Kidney epithelial cell (primary cell): ENCODE measurements around the gene MICB. TPM values are rescaled to one million over a fixed set of nuclear protein-coding genes. Genes with fewer than 3 reads are reported as not detected.

ENCODE experiments used
- DNase-seq: peaks from one replicate; pipeline ENCODE4 v3.0.0-alpha.2; 2010; ENCODE audit warnings: low read depth
- H3K27me3 ChIP-seq: 2 replicates; pipeline ENCODE4 v1.6.0; 2011; ENCODE audit warnings: low read length; ENCODE audit not compliant: control insufficient read depth, insufficient read depth
- H3K36me3 ChIP-seq: 2 replicates; pipeline ENCODE4 v1.5.1; 2011; ENCODE audit warnings: low read length; ENCODE audit not compliant: control insufficient read depth, insufficient read depth
- H3K4me3 ChIP-seq: 2 replicates; pipeline ENCODE4 v1.5.1; 2011; ENCODE audit warnings: low read depth, mild to moderate bottlenecking, control low read depth, low read length
- total RNA-seq: library from RNA; depleted of rRNA; stranded (reverse); fragments of >200 nt; gene quantifications from 2 replicates; pipeline ENCODE4 v1.2.3, GENCODE V29; 2015
- TF ChIP-seq, protein P1 (sequence below): IDR thresholded peaks from 2 replicates; pipeline ENCODE4 v1.5.1; 2011; ENCODE audit warnings: mild to moderate bottlenecking, moderate library complexity, low read length, control low read depth, inconsistent platforms; ENCODE audit not compliant: insufficient read depth, poor library complexity, severe bottlenecking

MICB gene
- total RNA-seq, 1 donor from 2014 or later, result 8.1 TPM

DNA sequence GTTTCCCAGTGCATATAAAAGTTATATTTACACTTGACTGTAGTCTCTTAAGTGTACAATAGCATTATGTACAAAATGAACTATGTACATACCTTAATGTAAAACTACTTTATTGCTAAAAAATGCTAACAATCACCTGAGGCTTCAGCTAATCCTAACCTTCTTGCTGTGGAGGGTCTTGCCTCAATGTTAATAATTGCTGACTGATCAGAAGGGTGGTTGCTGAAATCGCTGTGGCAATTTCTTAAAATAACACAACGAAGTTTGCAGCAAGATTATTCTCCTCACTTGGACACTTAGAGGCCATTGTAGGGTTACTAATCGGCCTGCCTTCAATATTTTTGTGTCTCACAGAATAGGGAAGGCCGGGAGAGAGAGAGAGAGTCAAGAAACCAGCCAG is 24.7 kb upstream of the MICB start:
- Histone ChIP-seq H3K27me3 (peaks cover 2% of the 10 kb centered on the region), H3K36me3 (no peaks in the 10 kb centered on the region), H3K4me3 (no peak overlapping the region)
- no peak for DNase-seq
- TF ChIP-seq, protein P1, sequence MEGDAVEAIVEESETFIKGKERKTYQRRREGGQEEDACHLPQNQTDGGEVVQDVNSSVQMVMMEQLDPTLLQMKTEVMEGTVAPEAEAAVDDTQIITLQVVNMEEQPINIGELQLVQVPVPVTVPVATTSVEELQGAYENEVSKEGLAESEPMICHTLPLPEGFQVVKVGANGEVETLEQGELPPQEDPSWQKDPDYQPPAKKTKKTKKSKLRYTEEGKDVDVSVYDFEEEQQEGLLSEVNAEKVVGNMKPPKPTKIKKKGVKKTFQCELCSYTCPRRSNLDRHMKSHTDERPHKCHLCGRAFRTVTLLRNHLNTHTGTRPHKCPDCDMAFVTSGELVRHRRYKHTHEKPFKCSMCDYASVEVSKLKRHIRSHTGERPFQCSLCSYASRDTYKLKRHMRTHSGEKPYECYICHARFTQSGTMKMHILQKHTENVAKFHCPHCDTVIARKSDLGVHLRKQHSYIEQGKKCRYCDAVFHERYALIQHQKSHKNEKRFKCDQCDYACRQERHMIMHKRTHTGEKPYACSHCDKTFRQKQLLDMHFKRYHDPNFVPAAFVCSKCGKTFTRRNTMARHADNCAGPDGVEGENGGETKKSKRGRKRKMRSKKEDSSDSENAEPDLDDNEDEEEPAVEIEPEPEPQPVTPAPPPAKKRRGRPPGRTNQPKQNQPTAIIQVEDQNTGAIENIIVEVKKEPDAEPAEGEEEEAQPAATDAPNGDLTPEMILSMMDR, result no peak

DNA sequence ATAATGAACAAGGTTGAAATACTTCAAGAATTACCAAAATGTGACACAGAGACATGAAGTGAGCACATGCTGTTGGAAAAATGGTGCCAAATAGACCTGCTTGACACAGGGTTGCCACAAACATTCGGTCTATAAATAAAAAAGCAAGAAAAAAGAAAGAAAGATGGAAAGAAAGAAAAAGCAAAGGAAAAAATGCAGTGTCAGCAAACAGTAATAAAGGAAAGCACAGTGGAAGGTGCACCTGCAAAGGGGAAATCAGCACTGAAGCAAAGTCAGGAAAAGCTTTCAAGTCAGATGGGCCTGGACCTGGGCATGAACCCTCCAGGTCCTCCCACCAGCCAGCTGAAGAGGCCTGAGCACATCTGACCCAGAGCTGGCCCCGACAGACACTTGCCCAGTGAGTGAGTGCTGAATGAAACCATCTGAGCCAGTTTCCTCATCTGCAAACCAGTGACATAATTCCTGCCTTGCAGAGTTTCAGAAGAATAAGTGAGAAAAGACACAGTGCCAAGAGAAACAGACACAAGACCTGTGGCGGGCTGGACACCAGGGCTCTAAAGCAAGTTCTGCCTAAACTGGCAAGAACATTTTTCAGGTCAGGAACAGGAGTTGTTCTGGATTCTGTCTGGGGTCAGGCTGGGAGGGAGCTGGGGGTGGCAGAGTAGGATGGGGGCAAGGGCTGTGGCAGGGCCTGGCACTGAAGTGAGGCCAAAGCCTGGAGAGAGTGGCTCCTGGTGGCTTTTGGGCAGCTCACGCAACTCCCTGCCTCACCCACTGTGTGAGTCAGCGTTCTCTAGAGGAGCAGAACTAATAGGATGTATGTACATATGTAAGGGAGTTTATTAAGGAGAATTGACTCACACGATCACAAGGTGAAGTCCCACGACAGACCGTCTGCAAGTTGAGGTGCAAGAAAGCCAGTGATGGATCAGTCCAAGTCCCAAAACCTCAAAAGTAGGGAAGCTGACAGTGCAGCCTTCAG is 23.9 kb upstream of the MICB start:
- Histone ChIP-seq H3K4me3 (no peak overlapping the region), H3K36me3 (no peaks in the 10 kb centered on the region), H3K27me3 (peaks cover 2% of the 10 kb centered on the region)
- no peak for DNase-seq
- TF ChIP-seq, protein P1, result no peak

DNA sequence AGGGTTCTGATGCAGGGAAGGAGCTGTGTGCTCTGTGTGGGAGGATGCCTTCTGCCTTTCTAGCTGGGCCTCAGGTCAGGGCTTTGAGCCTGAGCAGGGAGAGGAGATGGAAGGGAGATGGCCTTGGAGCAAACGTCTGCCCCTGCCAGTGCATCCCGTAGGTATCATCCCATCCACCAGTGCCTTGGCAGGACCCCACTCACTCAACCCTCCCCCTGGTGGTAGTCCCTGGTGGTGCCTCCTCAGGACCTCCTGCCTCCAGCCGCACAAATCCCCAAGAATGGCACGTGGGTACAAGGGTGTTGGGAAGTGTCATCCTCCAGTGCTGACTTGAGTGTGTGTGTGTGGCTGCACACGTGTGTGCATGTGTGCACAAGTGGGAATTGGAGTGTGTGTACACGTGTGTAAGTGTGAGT is 23.1 kb upstream of the MICB start:
- Histone ChIP-seq H3K36me3 (no peaks in the 10 kb centered on the region), H3K4me3 (no peak overlapping the region)
- TF ChIP-seq, protein P1, result no peak

DNA sequence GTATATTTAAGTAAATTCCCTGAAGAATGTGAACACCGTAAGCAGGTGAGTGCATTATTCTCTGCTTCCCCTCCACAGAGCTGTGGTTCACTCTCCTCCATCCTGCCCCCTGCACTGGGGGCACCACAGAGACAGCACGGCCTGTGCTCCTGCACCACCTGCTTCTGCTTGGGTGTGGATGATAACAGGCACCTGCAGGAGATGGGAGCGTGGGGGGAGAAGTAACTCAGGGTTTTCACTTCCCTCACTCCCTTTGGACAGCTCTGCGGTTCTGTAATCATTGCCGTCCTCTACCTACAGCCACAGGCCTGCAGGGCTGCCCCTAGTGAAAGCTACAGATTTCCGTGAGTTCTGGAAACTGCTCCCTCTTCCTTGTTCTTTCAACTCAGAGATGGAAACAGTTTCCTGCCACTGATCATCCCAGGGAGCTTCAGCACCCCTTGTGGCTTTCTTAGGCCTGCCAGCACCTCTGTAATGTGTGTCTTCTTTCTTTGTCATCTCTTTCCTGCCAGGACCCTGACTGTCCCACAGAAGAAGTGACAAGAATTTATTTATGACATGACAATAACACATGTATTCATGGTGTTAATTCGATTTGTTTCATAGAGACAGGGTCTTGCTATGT is 21.3 kb upstream of the MICB start:
- no peak overlapping the region for H3K4me3 ChIP-seq
- no peak for DNase-seq
- no peaks in the 10 kb centered on the region for H3K36me3 ChIP-seq
- TF ChIP-seq, protein P1, result no peak
- peaks cover 5% of the 10 kb centered on the region for H3K27me3 ChIP-seq

More for the DNA sequence above, 23.1 kb upstream of the MICB start:
- no peak for DNase-seq
- H3K27me3 ChIP-seq, result no peaks in the 10 kb centered on the region

DNA sequence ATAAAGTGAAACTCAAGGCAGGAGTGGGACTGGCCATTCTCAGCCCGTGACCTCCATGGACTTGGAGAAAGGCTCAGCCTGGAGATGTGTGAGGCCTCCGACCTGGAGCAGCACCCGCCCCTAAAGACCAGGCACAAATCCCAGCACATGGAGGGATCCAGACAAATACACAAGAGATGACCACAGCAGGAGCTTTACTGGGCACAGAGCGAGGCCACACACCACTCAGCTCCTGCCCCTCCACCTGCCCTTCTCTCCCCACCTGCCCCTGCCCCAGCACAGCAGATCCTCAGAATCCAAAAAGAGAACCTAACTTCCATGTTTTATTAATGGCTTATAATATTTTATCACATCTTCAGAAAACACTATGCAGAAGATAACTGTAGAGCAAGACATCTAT is 20.4 kb upstream of the MICB start:
- no peak overlapping the region for H3K4me3 ChIP-seq
- H3K27me3 ChIP-seq, result peaks cover 5% of the 10 kb centered on the region
- TF ChIP-seq, protein P1, result no peak
- no peaks in the 10 kb centered on the region for H3K36me3 ChIP-seq
- no peak for DNase-seq
